GM18526 (cell line): ENCODE measurements around the gene PALMD.

Experiments used
- POLR2A ChIP-seq: IDR thresholded peaks from 3 replicates; pipeline ENCODE4 v1.6.1; 2011; ENCODE audit not compliant: insufficient read length; ENCODE audit errors: extremely low read depth

PALMD gene

DNA sequence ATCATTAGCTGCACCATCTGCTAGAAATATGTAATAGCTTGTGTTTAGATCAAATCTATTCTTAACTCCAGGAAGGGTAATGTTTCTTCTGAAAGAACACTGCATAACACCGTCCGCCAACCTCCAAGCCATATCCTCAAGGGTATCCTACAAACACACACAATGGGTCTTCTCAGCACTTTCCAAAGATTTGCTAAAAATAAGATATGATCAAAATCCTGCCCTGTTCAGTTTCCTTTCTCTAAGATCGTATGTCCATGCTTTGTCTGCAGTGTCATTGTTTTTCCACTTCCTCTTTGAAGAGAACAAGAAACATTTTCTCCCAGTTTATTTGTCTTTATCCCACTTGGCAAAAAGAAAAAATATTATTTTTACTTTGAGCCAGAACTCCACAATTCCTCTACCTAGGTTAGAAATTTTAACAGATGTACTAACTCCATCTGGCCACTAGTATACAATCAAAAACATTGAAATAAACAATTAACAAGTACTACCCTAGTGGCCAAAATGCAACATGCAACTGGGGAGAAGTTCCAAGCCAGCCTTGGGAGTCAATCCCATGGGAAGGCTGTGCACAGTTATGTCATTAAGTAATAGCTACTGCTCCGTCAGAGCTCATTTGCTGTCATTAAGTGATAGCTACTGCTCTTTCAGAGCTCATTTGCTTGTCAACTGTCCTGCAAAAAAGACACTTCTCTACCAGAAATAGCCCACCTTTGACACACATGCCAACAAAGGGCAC lies 82.8 kb downstream of the PALMD start:
- TF ChIP-seq POLR2A: no peak

GRCh38 chr1:99731384-99731783 lies 85.5 kb downstream of the PALMD start:
- TF ChIP-seq POLR2A: no peak

- TF ChIP-seq POLR2A: no peak
Observed at GRCh38 chr1:99735852-99736251, 89.9 kb downstream of the PALMD start.

DNA sequence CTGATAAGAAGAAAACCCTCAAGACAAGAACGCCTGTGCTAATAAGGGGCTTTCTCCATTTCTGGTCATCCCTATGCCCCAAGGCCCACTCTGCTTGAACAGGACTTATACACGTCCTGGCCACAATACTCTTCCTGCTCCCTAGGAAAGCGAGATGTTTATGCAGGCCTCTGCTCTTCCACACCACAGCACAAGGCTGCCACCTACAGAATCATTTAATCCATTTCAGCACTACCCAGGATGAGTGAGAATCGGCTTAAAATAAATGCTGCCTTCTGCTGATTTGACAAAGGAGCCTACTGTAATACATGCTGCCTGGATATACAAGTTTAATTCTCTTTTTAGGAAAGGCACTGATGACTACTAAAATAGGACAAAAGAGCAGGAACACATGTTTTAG lies 91.1 kb downstream of the PALMD start:
- no peak for TF ChIP-seq POLR2A

DNA sequence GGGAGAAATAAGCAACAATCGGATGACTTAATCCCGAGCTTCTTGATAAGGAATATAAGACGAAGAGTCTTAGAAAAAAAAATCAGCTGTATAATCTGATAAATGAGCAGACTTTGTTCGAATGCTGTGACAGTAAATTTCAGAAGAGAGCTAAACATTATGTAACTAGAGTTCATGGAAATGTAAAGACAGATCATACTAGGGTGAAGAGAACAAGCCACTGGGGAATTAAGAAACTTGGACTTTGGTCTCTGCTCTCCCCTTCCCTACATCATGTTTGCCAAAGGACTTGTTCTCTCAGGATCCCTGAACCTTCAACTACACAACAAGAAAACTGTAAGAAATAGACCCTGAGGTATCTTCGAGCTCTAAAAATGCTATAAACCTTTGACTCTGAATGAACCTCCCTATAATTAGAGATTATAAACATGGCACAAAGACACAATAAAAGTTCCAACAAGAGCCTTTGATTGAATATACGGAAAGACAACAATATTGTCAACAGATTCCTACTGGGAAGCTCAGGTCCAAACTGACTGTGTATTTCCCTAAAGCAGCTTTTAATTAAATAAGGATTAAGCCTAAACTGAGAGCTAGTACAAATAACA lies 93.0 kb downstream of the PALMD start:
- TF ChIP-seq POLR2A: no peak

DNA sequence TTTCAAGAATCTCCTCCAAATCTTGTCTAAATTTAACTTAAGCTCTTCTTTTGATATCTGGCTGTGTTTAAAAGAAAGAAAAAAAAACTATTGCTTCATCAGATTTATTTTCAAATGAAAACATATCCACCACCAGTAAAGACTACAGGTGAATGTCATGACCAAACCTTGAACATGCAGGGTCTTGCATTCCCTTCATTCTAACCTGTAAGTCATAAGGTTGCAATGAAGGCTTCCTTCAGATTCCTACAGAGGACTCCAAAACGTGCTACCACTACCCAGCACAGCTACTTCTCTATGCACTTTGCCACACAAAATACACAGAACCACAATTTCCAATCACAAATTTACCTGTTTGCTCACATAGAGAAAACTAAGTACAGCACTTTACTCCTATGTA lies 94.2 kb downstream of the PALMD start:
- TF ChIP-seq POLR2A: no peak
